ENCODE results near the gene STK32A. TPM values are rescaled to one million over a fixed set of nuclear protein-coding genes. Genes with fewer than 3 reads are reported as not detected.

Gene STK32A
- polyA plus RNA-seq, 2 of the 4 experiments (the other 2 are of a cell fraction): 0.45 to 1.2 TPM

- Histone ChIP-seq H3K4me1 (no peaks in the 10 kb centered on the region), H3K27ac (no peak overlapping the region), H3K9me3 (no peaks in the 10 kb centered on the region), H3K4me2 (no peak overlapping the region), H3K4me3 (no peak overlapping the region)
- ATAC-seq (no peak), FAIRE-seq (no peak), DNase-seq (ENCODE audit: low read depth in 1 of 2, low spot score in 1 of 2) (no peak)
- POLR2A ChIA-PET: no interaction called here
- 24% methylated on average over 5 of the region's 5 CpGs for WGBS (ENCODE audit: missing lambda C conversion rate)
- CTCF ChIA-PET: interaction anchor here (1.0 to 4.1 kb wide), 2 partner anchors 12 to 14 kb away, joined by 3 to 25 read pairs; no protein-coding TSS in a partner anchor
- no peak for TF ChIP-seq MYC (IDR thresholded peaks at IDR 0.05; ENCODE audit: borderline replicate concordance, low read length)
- no peak for TF ChIP-seq SREBF2 (IDR thresholded peaks at IDR 0.05)
- no peak for TF ChIP-seq RARB (CRISPR knock-in tag; IDR thresholded peaks at IDR 0.05)
- no peak for TF ChIP-seq HOXB13 (CRISPR knock-in tag; IDR thresholded peaks at IDR 0.05; ENCODE audit: low read depth)
- no peak for TF ChIP-seq EHMT2 (IDR thresholded peaks at IDR 0.05; ENCODE audit: low read depth)
- no peak for TF ChIP-seq CBX2 (IDR thresholded peaks at IDR 0.05; ENCODE audit: borderline replicate concordance, low read depth)
- TF ChIP-seq FOXS1 (CRISPR knock-in tag; IDR thresholded peaks at IDR 0.05): no peak
- TF ChIP-seq NR3C1 (IDR thresholded peaks at IDR 0.05): no peak
- TF ChIP-seq CTCF (IDR thresholded peaks at IDR 0.05): no peak
- no peak for TF ChIP-seq EHF (CRISPR knock-in tag; IDR thresholded peaks at IDR 0.05)
- TF ChIP-seq CHD2 (IDR thresholded peaks at IDR 0.05; ENCODE audit: low read length, partially characterized antibody): no peak
- no peak for TF ChIP-seq SMC3 (IDR thresholded peaks at IDR 0.05)
- TF ChIP-seq RAD21 (conservative IDR thresholded peaks at IDR 0.05 in 1 of 2, IDR thresholded peaks at IDR 0.05 in 1 of 2): no peak
- no peak for TF ChIP-seq E2F6 (IDR thresholded peaks at IDR 0.05; ENCODE audit: borderline replicate concordance, low read depth)
- no peak for TF ChIP-seq CHD4 (IDR thresholded peaks at IDR 0.05; ENCODE audit: borderline replicate concordance)
- TF ChIP-seq POLR2AphosphoS2 (conservative IDR thresholded peaks at IDR 0.05; ENCODE audit: low read length): no peak
- TF ChIP-seq ZFP36 (IDR thresholded peaks at IDR 0.05; ENCODE audit: borderline replicate concordance, partially characterized antibody): no peak
- TF ChIP-seq HOXA7 (CRISPR knock-in tag; IDR thresholded peaks at IDR 0.05): no peak
- TF ChIP-seq HES2 (IDR thresholded peaks at IDR 0.05): no peak
- no peak for TF ChIP-seq FOSB (CRISPR knock-in tag; IDR thresholded peaks at IDR 0.05)
Measured at GRCh38 chr5:147200004-147200403, 34.8 kb upstream of the STK32A start.

- WGBS (ENCODE audit: missing lambda C conversion rate): 17% methylated on average over 4 of the region's 4 CpGs
- no peaks in the 10 kb centered on the region for H3K4me1 ChIP-seq
- no peak for ATAC-seq
- no peak overlapping the region for H3K4me2 ChIP-seq
- DNase-seq (ENCODE audit: low read depth in 1 of 2, low spot score in 1 of 2): no peak
- no peak overlapping the region for H3K27ac ChIP-seq
- TF ChIP-seq CTCF (IDR thresholded peaks at IDR 0.05) (no peak), ZNF302 (CRISPR knock-in tag; IDR thresholded peaks at IDR 0.05) (no peak), KDM5A (IDR thresholded peaks at IDR 0.05) (no peak), NFE2L2 (conservative IDR thresholded peaks at IDR 0.05; ENCODE audit: low read length) (no peak), CEBPB (IDR thresholded peaks at IDR 0.05) (no peak), CHD2 (IDR thresholded peaks at IDR 0.05; ENCODE audit: low read length, partially characterized antibody) (no peak), MAX (IDR thresholded peaks at IDR 0.05) (no peak), JUNB (IDR thresholded peaks at IDR 0.05) (no peak), GATA3 (IDR thresholded peaks at IDR 0.05; ENCODE audit: borderline replicate concordance) (no peak), CHD4 (IDR thresholded peaks at IDR 0.05; ENCODE audit: borderline replicate concordance) (no peak), NPAS2 (CRISPR knock-in tag; IDR thresholded peaks at IDR 0.05; ENCODE audit: borderline replicate concordance) (no peak), CBX2 (IDR thresholded peaks at IDR 0.05; ENCODE audit: borderline replicate concordance, low read depth) (no peak), ZFP36 (IDR thresholded peaks at IDR 0.05; ENCODE audit: borderline replicate concordance, partially characterized antibody) (no peak), SREBF2 (IDR thresholded peaks at IDR 0.05) (no peak)
- no peaks in the 10 kb centered on the region for H3K9me3 ChIP-seq
- no peak for FAIRE-seq
- H3K4me3 ChIP-seq: no peak overlapping the region
- ChIA-PET POLR2A (no interaction called here), CTCF (interaction anchor here (1.8 to 2.3 kb wide), 2 partner anchors 14 to 167 kb away, joined by 4 to 12 read pairs; no protein-coding TSS in a partner anchor)
Measured at GRCh38 chr5:147203213-147203612, 31.6 kb upstream of the STK32A start.

Measured in A549 (cell line).